ENCODE results near the gene GIT2.

DNA sequence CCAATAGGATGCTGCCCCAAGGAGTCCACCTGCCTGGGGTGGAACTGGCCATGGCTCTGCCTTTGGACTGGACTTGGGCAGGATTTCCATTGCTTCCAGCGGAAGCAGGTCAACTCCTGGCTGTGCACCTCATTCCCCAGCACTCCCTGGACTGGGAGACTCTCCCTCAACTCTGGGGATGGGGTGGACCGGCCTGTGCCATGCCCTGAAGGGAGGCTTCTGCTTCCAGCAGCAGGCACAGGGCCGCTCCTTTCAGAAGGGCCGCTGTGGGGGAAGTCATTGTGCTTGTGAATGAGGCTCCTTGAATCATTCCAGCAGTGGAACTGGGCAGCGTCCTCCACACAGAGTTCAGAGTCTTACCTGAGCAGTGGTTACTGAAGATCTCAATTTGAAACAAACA lies 73.1 kb downstream of the GIT2 start:
- TF ChIP-seq, protein P1, sequence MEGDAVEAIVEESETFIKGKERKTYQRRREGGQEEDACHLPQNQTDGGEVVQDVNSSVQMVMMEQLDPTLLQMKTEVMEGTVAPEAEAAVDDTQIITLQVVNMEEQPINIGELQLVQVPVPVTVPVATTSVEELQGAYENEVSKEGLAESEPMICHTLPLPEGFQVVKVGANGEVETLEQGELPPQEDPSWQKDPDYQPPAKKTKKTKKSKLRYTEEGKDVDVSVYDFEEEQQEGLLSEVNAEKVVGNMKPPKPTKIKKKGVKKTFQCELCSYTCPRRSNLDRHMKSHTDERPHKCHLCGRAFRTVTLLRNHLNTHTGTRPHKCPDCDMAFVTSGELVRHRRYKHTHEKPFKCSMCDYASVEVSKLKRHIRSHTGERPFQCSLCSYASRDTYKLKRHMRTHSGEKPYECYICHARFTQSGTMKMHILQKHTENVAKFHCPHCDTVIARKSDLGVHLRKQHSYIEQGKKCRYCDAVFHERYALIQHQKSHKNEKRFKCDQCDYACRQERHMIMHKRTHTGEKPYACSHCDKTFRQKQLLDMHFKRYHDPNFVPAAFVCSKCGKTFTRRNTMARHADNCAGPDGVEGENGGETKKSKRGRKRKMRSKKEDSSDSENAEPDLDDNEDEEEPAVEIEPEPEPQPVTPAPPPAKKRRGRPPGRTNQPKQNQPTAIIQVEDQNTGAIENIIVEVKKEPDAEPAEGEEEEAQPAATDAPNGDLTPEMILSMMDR (IDR thresholded peaks at IDR 0.05), result no peak
- no peak for TF ChIP-seq POLR2A (IDR thresholded peaks at IDR 0.05)
